Natural killer cell treated with Interleukin-12 subunit alpha and Interleukin-12 subunit beta and Interleukin-15 and Interleukin-18, amount 100 ng/mL, for 72 hours (primary cell): ENCODE data around the gene OR5L2. TPM values are rescaled to one million over a fixed set of nuclear protein-coding genes. Genes with fewer than 3 reads are reported as not detected.

Source experiments
- total RNA-seq, 2 donors: library from RNA; stranded (reverse); gene quantifications; one replicate each; pipeline ENCODE4 v1.2.3, GENCODE V29; 2022

Gene OR5L2
- total RNA-seq, 2 donors from 2014 or later, result not detected

Other genes starting within 250 kb of the OR5L2 start
- gene OR4C11, start 219.6 kb upstream of the OR5L2 start, total RNA-seq, result not detected
- gene OR4P4, start 192.1 kb upstream of the OR5L2 start, total RNA-seq, result not detected
- gene OR4S2, start 178.9 kb upstream of the OR5L2 start, total RNA-seq, result not detected
- gene OR4C6, start 165.0 kb upstream of the OR5L2 start, total RNA-seq, result not detected
- not detected for gene OR5D13, start 53.8 kb upstream of the OR5L2 start, total RNA-seq
- not detected for gene OR5D14, start 31.7 kb upstream of the OR5L2 start, total RNA-seq
- not detected for gene OR5L1, start 15.9 kb upstream of the OR5L2 start, total RNA-seq
- gene OR5D18, start 7.6 kb upstream of the OR5L2 start, total RNA-seq, result not detected
- gene OR5D16, start 11.5 kb downstream of the OR5L2 start, total RNA-seq, result not detected
- gene TRIM51, start 56.1 kb downstream of the OR5L2 start, total RNA-seq, result 1 to 10 TPM in 1 of 2 donors, not detected in 1; 2.2 TPM
- not detected for gene OR5W2, start 87.4 kb downstream of the OR5L2 start, total RNA-seq
- not detected for gene OR5I1, start 109.2 kb downstream of the OR5L2 start, total RNA-seq
- not detected for gene OR10AG1, start 142.7 kb downstream of the OR5L2 start, total RNA-seq
- not detected for gene OR5F1, start 167.4 kb downstream of the OR5L2 start, total RNA-seq
- not detected for gene OR5AS1, start 200.4 kb downstream of the OR5L2 start, total RNA-seq